Measurements from ENCODE around the gene PMM2.
"Not testable (repeated sequence)": the region's sequence is repeated elsewhere in the genome, so short reads cannot be mapped to it uniquely, and the experiment has no call there.

The PMM2 gene

GRCh38 chr16:8869212-8869987 is 71.8 kb downstream of the PMM2 start:
- DNase-seq: peak; percentile 36

GRCh38 chr16:8869988-8870241 is 72.3 kb downstream of the PMM2 start:
- not testable (repeated sequence) for DNase-seq

DNA sequence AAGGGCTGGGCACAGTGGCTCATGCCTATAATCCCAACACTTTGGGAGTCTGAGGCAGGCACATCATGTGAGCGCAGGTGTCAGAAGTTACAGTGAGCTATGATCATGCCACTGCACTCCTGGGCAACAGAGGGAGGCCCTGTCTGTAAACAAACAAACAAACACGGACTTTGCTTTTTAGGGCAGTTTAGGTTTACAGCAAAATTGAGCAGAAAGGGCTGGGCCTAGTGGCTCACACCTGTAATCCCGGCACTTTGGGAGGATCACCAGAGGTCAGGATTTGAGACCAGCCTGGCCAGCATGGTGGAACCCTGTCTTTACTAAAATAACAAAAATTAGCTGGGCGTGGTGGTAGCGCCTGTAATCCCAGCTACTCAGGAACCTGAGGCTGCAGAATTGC is 74.4 kb downstream of the PMM2 start:
- no peak for DNase-seq

GRCh38 chr16:8872967-8873865 is 75.6 kb downstream of the PMM2 start:
- peak; percentile 38 for DNase-seq

DNA sequence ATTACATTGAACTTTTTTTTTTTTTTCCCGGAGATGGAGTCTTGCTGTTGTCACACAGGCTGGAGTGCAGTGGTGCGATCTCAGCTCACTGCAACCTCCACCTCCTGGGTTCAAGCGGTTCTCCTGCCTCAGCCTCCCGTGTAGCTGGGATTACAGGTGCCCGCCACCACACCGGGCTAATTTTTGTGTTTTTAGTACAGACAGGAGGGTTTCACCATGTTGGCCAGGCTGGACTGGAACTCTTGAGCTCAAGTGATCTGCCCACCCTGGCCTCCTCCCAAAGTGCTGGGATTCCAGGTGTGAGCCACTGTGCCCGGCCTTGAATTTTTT is 76.2 kb downstream of the PMM2 start:
- not testable (repeated sequence) for DNase-seq

GRCh38 chr16:8874388-8874787 is 76.7 kb downstream of the PMM2 start:
- no peak for DNase-seq

- DNase-seq: not testable (repeated sequence)
Measured at GRCh38 chr16:8875317-8875716, 77.7 kb downstream of the PMM2 start.

DNA sequence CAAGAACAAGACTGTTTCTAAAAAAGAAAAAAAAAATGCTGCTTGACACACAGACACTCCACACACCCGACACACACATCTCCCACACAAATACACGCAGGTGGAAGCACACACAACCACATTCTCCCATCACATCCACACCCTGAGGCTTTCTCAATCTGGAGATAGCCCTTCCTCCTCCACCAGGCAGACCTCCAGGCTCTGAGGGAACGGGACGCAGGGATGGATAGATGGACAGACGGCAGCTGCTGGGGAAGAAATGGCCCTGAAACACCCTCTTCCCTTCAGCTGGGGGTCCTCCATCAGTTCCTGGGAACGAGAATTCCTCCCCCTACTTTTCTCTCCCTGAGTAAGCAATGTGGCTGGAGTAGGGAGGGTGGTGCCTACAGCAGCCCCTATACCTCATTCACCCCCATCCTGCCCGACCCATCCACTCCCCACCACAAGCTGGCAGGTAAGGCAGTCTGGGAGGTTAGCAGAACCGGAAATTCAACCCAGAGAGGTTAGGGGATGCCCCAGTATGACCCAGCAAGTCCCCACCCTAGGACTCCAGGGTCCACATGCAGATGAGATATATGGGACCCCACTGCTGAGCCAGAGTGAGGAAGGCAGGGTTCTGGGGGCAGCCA is 80.4 kb downstream of the PMM2 start:
- no peak for DNase-seq

- DNase-seq: no peak
Measured at GRCh38 chr16:8878523-8878911, 80.9 kb downstream of the PMM2 start.

GRCh38 chr16:8880839-8881510 is 83.3 kb downstream of the PMM2 start:
- DNase-seq: no peak

- DNase-seq: no peak
Measured at GRCh38 chr16:8882041-8882617, 84.5 kb downstream of the PMM2 start, which contains the start of gene LITAFD. Gene LITAFD, plus strand, starts transcription at chr16:8882351. Its CDS starts 2,005 bp downstream, at chr16:8884356.

DNA sequence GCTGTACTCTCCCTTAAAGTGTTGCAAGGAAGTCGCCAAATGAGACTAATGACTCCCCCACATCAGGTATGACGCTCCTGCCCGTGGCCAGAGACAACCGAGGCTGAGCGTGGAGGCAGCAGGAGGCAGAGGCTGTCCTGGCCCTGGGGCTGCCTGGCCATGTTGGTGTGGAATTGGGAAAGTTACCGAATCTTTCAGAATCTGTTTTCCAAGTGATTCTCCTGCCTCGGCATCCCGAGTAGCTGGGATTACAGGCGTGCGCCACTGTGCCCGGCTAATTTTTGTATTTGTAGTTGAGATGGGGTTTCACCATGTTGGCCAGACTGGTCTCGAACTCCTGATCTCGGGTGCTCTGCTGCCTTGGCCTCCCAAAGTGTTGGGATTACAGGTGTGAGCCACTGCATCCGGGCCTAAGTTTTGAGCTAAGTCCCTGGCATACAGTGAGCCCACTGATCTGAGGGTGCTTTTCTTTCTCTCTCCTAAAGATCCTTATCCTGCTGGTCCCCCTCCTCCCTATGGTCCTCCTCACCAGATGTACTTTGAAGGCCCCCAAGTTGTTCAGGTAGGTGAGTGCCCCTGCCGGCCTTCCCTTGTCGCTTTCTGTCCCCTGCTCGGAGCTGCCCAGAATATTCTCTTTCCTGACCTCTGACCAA is 85.2 kb downstream of the PMM2 start:
- no peak for DNase-seq

- peak; percentile 32 for DNase-seq
Measured at GRCh38 chr16:8885674-8886592, 88.3 kb downstream of the PMM2 start.

- no peak for DNase-seq
Measured at GRCh38 chr16:8886593-8887430, 89.2 kb downstream of the PMM2 start.

DNA sequence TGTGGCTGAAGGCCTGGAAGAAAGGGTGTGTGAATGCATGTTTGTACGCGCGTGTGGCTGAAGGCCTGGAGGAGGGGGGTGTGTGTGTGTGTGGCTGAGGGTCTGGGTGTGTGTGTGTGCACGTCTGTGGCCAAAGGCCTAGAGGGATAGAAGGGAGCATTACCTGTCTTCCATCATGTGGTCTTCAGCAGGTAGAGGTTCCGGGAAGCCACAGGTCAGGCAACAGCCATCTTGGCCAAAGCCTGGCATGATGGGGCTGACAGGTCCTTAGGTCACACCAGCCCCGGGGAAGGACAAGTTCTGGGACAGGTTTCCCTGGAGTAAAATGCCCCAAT is 89.8 kb downstream of the PMM2 start:
- DNase-seq: no peak

GRCh38 chr16:8887952-8888560 is 90.4 kb downstream of the PMM2 start:
- DNase-seq: peak; percentile 23

- DNase-seq: no peak
Measured at GRCh38 chr16:8888951-8889892, 91.6 kb downstream of the PMM2 start.

DNA sequence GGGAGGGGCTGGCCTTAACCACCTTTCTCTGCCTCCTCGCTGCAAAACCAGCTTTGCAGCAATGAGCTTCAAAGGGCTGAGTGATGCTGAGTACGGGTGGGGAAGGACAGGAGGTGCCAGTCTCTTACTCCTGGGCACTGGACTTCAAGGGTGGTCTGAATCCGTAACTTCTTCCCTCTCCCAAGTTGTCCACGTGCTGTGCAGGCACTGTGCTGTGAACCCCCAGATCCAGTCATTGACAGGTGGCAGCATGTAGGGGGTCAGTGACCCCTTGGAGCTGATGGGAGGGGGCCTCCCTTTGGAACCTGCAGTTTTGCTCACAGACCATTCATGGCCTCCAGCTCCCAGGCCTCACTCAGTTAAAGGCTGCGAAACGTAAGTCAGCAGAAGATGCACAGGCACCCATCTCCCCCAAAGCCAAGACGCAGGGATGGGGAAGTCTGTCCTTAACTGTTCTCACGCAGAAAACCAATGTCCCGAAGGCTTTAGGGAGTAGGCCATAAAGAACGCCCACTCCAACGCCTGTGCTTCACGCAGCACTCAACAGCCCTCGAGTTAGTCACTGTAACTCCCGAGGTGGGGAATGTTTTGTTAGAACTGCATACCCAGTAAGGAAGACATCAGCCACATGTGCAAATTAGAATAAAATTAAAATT is 92.4 kb downstream of the PMM2 start:
- DNase-seq: no peak

Data from RPMI8226 (cell line).